GM19468 (cell line): ENCODE results near the gene BEST2.
"Not testable (repeated sequence)": the region's sequence is repeated elsewhere in the genome, so short reads cannot be mapped to it uniquely, and the experiment has no call there.

Experiments
- ATAC-seq: cut with Tn5 transposase; IDR thresholded peaks from one replicate; pipeline ENCODE4 v1.9.1; 2021; ENCODE audit warnings: mild to moderate bottlenecking, moderate library complexity, moderate number of reproducible peaks; ENCODE audit not compliant: unreplicated experiment; ENCODE audit errors: extremely low read depth

Gene BEST2

GRCh38 chr19:12796146-12797071 lies 44.8 kb downstream of the BEST2 start:
- ATAC-seq = no peak

- no peak for ATAC-seq
These were observed 45.6 kb downstream of the BEST2 start for GRCh38 chr19:12797141-12797587.

GRCh38 chr19:12797607-12798006 lies 46.0 kb downstream of the BEST2 start:
- ATAC-seq = not testable (repeated sequence)

GRCh38 chr19:12799742-12800465 lies 48.3 kb downstream of the BEST2 start:
- no peak for ATAC-seq

GRCh38 chr19:12800466-12800770 lies 48.8 kb downstream of the BEST2 start:
- no peak for ATAC-seq

GRCh38 chr19:12800923-12801465 lies 49.4 kb downstream of the BEST2 start:
- no peak for ATAC-seq

- ATAC-seq = no peak
These were observed 50.1 kb downstream of the BEST2 start, which contains the start of the genes PRDX2 and THSD8 for GRCh38 chr19:12801466-12802266. Gene PRDX2, minus strand, starts transcription at chr19:12801800. Its CDS starts 539 bp downstream, at chr19:12801261. Gene THSD8, plus strand, starts transcription at chr19:12802069. Its CDS starts 3 bp downstream, at chr19:12802072.

GRCh38 chr19:12802267-12803106 lies 50.9 kb downstream of the BEST2 start:
- ATAC-seq = no peak

- no peak for ATAC-seq
These were observed 52.5 kb downstream of the BEST2 start for GRCh38 chr19:12804051-12804450.

- no peak for ATAC-seq
These were observed 54.9 kb downstream of the BEST2 start, which contains the start of gene RNASEH2A for GRCh38 chr19:12806242-12807081. Gene RNASEH2A, plus strand, starts transcription at chr19:12806584. Its CDS starts 90 bp downstream, at chr19:12806674.
